GOT3 (cell line): Measurements from ENCODE around the gene FBLN1.
"Not testable (repeated sequence)": the region's sequence is repeated elsewhere in the genome, so short reads cannot be mapped to it uniquely, and the experiment has no call there.

ENCODE experiments used
- DNase-seq: peaks from one replicate; lab custom pipeline; 2025; ENCODE audit warnings: mixed read lengths; lab: John Stamatoyannopoulos, UW

FBLN1 gene

DNA sequence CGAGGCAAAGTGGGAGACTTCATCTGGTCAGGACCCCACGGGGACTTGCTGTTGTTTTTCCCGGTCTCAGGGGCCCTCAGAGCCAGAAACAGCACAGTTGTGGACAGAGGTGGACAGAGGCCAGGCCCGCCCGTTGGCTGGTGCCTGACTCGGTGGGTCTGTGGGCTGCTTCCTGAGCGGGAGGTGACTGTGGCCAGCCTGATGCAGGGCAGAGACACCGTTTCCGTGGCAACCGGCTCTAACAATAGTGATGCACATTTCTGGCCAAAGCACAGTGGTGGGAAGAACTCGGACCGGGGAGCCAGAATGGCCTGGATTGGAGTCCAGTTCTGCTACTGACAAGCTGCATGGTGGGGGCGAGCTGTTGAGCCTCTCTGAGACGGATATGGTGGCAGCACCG, 110.3 kb downstream of the FBLN1 start:
- DNase-seq = no peak

DNA sequence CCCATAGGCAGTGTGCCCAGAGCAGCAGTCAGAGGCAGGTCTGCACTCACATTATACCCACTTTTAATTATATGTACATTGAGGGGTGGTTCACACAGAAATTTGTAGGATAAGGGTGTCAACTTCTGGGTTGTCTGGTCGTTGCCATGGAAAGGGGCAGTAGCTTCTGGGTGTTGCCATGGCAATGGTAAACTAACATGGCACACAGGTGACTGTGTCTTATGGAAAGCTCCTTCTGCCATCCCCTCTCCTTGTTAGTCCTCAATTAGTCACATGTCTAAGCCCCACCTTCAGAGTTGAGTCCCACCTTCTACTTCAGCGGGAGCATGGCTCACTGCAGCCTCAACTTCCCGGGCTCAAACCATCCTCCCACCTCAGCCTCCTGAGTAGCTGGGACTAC, 112.7 kb downstream of the FBLN1 start:
- DNase-seq = no peak

DNA sequence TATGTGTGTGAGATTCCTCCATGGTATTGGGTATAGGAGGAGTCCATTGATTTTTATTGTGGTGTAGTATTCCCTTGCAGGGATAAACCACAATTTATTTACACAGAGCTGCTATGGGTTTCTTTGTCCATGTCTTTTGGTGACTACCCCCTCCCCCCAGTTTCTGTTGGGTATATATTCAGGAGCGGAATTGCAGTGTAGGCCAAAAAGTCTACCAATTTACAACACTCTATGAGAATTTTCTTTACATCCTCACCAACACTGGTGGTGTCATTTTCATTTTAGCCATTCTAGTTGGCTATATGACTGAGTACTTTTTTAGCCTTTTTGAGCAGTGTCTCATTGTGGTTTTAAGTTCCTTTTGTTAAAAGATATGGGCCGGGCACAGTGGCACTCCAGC, 113.7 kb downstream of the FBLN1 start:
- DNase-seq = no peak

DNA sequence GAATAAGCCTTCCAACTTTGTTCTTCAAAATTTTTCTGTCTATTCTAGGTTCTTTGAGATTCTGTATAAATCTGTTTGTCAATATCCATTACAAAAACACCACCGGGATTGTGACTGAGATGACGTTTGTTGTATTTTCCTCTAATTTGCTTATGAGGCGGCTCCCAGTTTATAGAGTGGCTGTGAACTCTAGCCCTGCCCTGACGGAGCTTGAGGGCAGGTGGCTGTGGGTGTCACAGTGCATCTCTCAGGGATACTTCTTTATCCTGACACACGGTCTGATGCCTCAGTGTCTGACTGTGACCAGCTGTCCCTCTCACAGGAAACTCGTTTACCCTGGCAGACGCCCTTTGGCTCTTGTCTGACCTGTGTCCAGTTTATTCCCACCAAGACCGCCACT, 115.3 kb downstream of the FBLN1 start:
- DNase-seq = no peak

DNA sequence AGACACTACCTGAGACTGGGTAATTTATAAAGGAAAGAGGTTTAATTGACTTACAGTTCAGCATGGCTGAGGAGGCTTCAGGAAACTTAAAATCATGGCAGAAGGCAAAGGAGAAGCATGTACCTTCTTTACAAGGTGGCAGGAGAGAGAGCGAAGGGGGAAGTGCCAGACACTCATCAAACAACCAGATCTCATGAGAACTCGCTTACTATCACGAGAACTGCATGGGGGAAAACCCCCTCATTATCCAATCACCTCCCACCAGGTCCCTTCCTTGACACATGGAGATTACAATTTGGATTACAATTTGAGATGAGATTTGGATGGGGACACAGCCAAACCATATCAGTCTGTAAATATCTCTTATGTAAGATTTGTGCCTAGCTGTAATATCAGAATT, 118.0 kb downstream of the FBLN1 start:
- no peak for DNase-seq

DNA sequence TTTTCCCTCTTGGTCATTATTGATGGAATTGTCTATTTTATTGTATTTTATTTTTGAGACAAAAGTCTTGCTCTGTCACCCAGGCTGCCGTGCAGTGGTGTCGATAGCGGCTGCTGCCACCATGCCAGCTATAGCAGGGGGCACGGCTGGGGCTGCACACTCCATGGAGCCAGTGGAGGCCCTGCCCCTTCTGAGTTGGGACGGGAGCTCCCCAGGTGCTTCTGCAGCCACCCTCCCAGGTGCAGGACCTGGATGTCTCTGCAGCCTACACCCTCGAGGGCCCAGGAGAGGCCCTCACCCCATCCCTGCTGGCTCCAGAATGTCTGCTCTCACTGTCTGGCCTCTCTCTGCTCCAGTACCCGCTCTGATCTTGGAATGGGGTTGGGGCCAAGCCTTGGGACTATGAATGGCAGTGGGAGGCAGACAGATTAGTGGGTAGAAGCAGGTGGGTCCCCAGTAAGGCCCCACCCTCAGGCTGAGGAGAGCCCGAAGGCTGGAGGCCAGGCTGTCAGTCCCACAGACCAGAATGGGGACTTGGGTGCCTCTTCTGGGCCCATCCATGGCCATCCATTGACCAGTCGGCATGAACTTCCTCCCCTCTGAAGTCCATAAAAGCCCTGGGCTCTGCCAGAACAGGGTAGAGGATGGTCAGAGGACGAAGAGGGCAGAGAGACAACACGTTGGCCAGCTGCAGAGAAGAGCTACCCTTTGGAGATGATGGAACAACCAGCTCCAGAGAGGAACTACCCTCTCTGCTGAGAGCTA, 119.3 kb downstream of the FBLN1 start:
- DNase-seq = no peak

DNA sequence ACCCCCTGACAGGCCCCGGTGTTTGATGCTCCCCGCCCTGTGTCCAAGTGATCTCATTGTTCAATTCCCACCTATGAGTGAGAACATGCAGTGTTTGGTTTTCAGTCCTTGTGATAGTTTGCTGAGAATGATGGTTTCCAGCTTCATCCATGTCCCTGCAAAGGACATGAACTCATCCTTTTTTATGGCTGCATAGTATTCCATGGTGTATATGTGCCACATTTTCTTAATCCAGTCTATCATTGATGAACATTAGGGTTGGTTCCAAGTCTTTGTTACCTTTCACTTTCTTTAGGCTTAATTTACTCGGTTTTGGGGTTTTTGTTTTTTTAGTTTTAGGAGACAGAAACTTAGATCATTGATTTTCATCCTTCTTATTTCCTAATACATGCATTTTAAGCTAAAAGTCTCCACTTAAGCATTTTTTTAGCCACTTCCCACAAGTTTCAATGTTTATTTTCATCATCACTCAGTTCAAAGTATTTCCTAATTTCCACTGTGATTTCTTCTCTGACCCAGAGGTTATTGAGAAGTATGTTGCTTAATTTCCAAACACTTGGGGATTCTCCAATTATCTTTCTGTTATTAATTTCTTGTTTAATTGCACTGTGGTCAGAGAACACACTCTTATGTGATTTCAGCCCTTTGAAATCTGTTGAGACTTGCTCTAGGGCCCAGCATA, 120.9 kb downstream of the FBLN1 start:
- DNase-seq = not testable (repeated sequence)

DNA sequence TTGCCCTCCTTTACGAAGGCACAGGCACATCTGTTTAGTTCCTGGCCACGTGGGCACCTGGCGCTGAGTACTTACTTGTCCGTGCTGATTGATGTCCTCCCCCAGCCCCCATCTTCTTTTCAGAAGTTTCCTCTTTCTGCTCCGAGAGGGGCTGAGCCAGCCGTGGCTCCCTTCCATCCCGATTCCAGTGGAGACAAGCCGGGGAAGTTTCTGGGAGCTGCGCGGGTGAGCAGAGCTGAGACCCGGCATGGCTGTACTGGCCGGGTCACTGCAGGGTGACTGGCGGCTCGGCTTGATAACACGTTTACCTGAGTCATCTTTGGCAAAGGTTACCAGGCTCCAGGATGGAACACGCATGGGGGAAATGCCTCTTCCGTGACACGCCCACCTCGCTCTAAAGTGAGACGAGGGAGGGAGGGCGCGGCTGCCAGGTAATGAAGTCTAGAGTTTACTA, 123.5 kb downstream of the FBLN1 start:
- no peak for DNase-seq

DNA sequence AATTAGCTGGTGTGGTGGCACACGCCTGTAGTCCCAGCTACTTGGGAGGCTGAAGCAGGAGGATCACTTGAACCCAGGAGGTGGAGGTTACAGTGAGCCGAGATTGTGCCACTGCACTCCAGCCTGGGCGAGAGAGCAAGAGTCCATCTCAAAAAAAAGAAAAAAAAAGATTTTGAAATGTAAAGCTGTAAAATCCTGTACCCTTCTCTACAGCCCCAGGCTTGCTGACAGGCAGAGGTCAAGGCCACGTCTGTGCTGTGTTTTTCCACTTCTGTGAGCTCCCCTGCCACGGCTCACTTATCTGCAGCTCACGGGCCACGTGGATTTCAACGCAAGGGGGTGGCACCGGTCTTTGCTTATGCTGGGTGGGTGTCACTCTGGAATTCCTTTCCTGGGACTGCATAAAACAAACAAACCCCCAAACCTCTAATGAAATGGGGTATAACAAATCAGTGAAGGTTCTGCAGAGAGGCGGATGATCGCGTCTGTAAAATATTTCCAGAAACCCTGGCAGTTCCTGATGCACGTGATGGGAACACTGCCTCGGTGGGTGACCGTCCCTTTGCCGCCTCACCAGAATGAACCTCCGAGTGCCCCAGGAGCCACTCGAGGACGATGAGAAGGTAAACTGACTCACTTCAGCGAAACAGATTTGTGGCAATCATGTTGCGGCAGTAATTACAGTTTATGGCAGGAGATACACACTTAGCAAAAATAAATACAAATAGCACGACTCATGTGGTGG, 125.0 kb downstream of the FBLN1 start:
- DNase-seq = no peak

DNA sequence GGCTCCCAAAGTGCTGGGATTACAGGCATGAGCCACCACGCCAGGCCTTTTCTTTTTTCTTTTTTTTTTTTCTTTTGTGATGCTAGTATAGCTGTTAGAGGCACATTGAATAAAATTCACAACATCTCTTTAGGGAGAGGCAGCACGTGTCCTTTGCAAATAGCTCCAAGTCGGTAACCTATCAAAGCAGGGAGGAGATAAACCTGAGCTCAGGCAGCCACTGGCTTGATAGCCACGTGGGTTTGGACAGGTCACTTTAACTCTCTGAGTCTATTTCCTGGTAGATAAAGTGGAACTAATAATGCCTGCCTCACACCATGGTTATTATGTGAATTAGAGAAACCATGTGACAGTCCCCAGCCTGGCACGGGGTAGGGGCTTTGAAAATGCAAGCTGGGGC, 125.8 kb downstream of the FBLN1 start:
- DNase-seq = no peak

DNA sequence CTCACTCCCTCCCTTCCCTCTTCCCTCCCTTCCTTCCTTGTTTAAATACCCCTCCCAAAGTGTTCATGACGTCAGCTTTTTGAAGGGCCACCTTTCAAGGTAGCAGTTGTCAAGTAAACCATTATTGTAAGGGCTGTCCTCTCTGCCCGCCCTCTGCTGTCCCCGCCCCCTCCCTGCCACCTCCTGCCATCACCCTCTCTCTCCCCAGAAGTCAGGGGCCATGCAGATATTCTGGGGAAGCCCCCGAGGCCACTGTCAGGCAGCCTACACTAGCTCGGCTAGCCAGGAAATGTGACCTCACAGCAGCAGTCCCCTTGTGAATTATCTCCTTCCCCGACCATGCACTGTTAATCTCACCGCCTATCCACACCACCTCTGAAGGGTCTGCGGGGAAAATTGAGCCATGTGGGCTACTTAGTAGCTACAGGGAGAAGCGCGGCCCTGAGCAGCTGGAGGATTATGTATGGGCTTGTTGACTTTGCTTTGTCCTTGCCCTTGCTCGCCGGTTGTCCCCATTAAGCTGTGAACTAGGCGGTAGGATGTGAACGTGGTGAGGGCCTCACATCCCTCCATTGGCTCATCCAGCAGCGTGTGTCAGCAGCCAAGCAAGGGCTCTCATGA, 126.9 kb downstream of the FBLN1 start:
- no peak for DNase-seq

DNA sequence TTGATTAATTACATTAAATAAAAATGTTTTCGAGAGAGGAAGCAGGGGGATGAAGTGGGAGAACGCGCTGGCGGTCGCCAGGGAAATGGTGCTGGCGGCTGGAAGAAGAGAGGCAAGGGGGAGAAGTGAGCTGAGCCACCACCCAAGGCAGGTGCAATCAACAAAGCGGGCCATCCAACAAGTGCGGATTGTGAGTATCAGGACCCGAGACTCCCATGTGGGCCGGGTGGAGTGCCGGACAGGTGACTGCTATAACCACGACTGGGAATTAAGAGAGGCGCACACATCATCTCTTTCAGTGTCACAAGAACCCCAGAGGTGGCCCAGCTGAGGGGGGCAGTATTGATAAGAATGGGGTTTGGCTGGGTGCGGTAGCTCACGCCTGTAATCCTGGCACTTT, 127.8 kb downstream of the FBLN1 start:
- DNase-seq = no peak

DNA sequence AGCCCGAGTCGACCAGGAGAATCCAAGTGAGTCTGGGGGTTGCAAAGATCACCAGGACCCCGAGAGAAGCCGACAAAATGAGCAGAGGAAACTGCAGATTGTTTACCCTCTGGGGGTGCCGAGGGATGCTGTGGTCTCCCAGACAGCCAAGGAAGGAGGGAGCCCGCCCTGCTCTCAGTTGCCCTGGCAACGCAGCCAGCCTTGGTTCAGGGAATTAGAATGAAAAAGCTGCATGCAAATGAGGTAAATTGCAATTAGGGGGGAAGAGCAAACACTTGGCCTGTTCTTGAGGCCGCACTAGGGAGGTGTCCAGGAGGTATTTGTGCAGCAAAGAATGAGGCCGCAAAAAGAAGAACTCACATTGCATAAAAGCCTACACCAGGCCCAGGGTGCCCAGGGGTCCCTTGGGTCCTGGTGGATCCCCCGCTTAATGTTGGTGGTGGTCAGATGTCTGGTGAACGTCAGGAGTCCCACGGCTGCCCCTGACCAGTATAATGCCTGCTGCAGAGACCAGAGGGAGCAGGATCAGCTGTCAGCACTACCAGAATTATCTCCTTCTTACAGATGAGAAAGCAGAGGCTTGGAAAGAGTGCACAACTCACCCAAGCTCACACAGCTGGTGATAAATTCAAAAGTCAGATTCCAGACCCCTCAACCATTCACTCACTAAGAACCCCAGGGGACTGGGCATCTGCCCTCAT, 128.6 kb downstream of the FBLN1 start:
- no peak for DNase-seq

DNA sequence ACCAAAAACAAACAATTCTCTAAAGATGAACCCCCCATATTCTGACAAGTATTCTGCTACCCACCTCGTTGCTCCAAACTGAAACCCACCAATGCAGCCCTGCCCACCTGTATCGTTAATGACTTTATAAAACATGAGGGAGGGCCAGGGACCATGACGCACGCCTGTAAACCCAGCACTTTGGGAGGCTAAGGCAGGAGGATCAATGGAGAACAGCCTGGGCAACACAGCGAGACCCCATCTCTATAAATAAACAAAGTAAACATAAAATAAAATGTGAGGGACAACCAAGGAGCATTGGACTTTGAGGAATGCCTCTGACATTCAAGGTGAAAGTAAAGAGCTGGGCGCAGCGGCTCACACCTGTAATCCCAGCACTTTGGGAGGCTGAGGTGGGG, 129.2 kb downstream of the FBLN1 start:
- no peak for DNase-seq

DNA sequence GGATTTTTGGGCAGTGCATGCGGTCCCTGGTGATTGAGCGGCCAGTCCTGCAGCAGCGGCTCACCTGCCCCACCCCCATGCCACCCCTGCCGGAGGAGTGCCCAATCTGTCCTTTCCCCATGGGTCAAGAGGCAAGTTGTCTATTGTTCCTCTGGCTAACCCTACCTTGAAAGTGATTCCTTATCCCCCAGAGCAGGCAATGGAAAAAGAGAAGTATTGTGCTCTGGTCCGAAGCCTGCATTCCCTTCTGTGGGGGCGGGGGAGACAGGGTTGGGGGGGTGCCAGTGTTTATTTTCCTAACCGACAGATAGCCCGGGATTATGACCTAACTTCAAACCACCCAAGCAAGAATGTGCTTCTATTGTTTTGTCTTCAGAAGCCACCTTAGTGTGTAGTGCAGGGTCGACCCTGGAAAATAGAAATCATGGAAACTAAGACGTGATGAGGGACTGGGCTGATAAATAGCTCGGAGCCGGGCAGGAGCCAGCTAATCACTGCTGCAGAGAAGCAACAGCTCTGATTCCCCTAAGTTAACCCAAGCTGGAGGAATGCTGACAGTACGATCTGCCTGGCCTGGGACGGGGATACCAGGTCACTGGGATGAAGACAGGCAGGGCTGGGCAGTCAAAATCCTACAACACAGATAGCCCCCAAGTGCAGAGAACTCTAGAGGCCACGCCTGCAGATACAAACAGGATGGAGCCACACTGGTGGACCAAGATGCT, 130.3 kb downstream of the FBLN1 start:
- no peak for DNase-seq

DNA sequence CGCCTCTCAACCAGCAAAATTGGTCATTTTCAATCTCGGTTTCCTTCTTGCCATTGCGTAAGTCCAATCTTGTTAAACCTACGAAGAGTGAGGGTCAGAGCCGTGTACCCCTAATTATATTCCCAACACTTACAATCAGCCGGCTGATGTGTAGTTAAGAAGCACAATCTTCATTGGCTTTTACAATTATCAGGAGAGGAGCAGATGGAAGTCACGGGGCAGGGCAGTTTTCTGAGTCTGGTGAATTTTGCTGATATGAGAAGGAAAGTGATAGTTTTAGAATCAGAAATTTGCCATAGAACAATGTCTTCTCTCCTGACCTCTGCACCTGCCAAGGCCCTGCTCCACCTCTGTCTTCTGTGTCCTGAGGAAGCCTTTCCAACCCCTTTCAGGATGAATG, 134.0 kb downstream of the FBLN1 start:
- no peak for DNase-seq

DNA sequence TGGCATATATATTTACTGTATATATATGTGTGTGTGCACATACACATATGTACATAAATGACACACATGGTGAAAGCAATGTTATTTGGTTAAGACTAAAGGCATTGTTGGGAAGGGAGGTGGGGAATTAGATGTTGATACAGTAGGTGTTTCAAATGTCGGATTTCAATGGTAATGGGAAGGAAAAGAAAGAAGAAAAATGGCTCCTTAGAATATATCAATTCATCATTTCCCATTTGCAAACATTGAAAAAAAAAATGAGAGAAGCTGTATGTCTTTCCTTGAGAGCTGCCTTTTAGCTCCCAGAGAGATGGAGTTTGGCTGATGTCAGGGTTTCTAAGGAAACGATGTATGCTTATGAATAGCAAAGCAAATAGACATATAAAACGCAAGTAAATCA, 135.5 kb downstream of the FBLN1 start:
- no peak for DNase-seq

DNA sequence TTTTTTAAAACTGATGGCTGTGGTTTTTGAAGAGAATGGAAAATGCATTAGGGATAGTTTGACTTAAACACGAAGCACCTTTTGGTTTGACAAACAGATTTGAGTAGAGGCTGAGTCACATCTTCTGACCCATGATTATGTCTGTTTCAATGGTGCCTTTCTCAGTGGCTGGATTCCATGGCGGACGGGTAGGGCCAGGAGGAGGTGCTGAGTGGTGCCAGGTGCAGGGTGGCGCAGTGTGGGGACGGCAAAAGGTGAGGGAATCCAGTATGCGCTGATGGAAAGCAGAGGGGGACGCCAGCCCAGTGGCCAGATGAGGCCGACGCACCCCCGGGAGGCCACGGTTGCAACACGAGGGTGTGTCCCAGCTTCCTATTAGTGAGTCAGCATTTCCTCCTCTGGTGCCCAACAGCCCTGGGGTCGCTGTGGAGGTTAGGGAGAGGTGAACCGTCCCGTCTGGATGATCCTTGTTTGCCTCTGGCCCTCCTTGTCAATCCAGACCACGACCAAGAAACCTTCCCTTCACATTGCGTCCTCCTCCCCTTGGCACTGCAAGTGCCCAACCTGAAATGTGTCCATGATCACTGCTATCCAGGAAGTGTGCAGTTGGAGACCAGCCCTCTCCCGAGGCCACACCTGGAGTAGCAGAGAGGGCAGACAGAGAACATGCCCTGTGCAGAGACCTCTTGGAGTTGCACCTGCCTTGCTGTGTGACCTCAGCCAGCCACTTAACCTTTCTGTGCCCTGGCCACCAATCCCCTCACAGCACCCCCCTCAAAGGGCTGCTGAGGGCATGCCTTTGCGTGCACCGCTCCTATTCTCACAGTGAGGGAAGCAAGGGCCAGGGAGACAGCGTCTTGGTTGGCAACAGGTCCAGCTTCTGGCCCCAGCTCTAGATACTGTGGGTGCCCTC, 136.4 kb downstream of the FBLN1 start:
- DNase-seq = no peak

DNA sequence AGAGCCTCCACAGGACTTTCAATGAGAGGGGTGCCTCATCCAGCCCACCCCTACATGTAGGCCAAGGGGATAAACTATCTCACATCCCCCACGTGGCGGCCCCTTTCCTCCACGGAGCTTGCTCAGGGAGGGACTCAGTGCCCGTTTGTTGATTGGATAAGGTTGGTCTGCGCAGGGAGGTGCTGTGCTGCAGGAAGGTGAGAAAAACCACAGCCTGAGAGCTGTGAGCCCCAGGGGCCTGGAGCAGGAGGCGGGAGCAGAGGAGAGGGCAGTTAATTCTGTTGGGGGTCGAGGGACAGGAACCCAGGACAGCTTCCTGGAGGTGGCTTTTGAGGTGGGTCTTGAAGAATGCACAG, 137.0 kb downstream of the FBLN1 start:
- DNase-seq = no peak

DNA sequence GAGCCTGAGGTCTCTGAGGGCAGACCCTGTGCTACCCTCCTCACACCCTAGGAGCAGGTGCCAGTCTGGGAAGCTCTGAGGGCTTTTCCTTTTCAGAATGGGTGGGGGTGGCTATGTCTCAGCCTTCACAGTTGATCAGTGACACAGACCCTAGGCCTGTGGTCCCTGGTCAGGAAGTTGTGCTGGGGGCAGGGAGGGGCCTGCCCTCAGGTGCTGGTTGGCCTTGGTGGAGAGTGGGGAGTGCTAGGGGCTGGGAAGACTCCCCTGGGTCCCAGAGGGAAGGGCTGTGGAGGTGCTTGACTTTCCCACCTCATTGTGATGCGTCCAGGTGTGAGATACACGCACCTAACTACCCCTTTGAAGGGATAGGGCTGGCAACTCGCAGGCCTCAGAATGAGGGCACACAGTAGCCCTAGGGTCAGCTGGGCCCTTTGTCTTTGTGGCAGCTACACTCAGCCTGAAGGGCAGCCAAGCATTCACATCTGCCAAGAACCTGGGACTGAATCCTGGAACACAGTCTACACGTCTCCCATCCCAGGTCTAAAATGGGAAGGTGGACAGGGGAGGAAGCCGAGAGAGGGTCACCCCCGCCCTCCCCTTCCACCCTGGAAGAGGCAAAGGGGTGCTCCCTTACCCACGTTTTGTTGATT, 137.7 kb downstream of the FBLN1 start:
- DNase-seq = no peak
